ENCODE results near the gene SOCS4. TPM values are rescaled to one million over a fixed set of nuclear protein-coding genes. Genes with fewer than 3 reads are reported as not detected.
"Not testable (repeated sequence)": the region's sequence is repeated elsewhere in the genome, so short reads cannot be mapped to it uniquely, and the experiment has no call there.

Gene SOCS4
- total and polyA plus RNA-seq, 4 experiments from 2014 or later, result 3.3 to 24.5 (median 11.5) TPM

DNA sequence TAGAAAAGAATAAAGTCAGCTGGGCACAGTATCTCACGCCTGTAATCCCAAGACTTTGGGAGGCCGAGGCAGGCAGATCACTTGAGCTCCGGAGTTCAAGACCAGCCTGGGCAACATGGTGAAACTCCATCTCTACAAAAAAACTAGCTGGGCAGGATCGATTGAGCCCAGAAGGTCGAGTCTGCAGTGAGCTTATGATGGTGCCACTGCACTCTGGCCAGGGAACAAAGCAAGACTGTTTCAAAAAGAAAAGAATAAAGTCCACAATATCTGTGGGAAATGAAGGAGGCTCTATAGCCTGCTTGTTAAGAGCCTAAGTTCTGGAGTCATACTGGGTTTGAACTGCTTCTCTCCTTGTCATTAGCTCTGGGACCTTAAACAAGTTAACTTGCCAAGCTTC, 32.3 kb downstream of the SOCS4 start:
- peaks cover 22 to 45% of the 10 kb centered on the region in 2 donors for H3K36me3 Mint-ChIP-seq
- DNase-seq, result no peak
- H3K4me1 ChIP-seq (ENCODE audit: insufficient read depth, low read length), result peaks cover 46% of the 10 kb centered on the region
- H3K27me3 Mint-ChIP-seq, result no peaks in the 10 kb centered on the region
- CTCF ChIA-PET (ENCODE audit: partially characterized antibody), result interaction anchor here (1.1 to 1.6 kb wide), 5 partner anchors 8 to 102 kb away, joined by 3 to 10 read pairs (median 4); partner anchors contain the start of genes MAPK1IP1L, SOCS4 and WDHD1
- H3K27ac ChIP-seq (ENCODE audit: low read depth, low read length), result peak overlapping the region; percentile 10
- H3K4me3 Mint-ChIP-seq, result peak overlapping the region in 2 of 8 donors; percentile 10 to 20
- H3K27ac Mint-ChIP-seq, result peak overlapping the region in 4 of 7 donors; percentile 6 to 82 (median 34)
- H3K9me3 Mint-ChIP-seq, result no peaks in the 10 kb centered on the region
- POLR2A ChIA-PET (ENCODE audit: partially characterized antibody), result interaction anchor here (1.9 to 2.0 kb wide), 2 partner anchors 8 to 13 kb away, joined by 6 to 9 read pairs; partner anchors contain the start of gene MAPK1IP1L
- H3K4me1 Mint-ChIP-seq, result peaks cover 24 to 65% (median 42%) of the 10 kb centered on the region in 4 donors
- H3K27me3 ChIP-seq (ENCODE audit: insufficient read depth, low read length), result no peaks in the 10 kb centered on the region
- H3K4me3 ChIP-seq (ENCODE audit: low read length in 2 of 2), result no peak overlapping the region
- peaks cover 22% of the 10 kb centered on the region for H3K36me3 ChIP-seq (ENCODE audit: insufficient read depth, low read length)
- intact Hi-C loops (cut with micrococcal nuclease), result no loop called here
- no peaks in the 10 kb centered on the region for H3K9me3 ChIP-seq (ENCODE audit: control insufficient read depth in 1 of 2, low read length in 2 of 2)

DNA sequence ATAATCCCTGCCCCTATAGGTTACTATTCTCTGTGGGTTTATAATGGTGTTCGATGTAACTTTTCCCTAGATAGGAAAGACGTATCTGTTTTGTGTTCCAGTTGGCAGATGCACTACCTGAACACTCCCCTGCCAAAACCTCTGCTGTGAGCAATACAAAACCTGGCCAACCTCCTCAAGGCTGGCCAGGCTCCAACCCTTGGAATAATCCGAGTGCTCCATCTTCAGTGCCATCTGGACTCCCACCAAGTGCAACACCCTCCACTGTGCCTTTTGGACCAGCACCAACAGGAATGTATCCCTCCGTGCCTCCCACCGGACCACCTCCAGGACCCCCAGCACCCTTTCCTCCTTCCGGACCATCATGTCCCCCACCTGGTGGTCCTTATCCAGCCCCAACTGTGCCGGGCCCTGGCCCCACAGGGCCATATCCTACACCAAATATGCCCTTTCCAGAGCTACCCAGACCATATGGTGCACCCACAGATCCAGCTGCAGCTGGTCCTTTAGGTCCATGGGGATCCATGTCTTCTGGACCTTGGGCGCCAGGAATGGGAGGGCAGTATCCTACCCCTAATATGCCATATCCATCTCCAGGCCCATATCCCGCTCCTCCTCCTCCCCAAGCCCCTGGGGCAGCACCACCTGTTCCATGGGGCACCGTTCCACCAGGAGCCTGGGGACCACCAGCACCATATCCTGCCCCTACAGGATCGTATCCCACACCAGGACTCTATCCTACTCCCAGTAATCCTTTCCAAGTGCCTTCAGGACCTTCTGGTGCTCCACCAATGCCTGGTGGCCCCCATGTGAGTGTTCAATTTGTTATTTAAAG, 35.7 kb downstream of the SOCS4 start:
- Mint-ChIP-seq H3K36me3 (peaks cover 32 to 68% of the 10 kb centered on the region in 2 donors), H3K27ac (peak overlapping the region in 4 of 7 donors; percentile 48 to 78 (median 69)), H3K4me1 (peaks cover 20 to 47% (median 28%) of the 10 kb centered on the region in 4 donors), H3K27me3 (no peaks in the 10 kb centered on the region), H3K9me3 (no peaks in the 10 kb centered on the region), H3K4me3 (peak overlapping the region in 1 of 8 donors; percentile 17)
- peaks cover 25% of the 10 kb centered on the region for H3K4me1 ChIP-seq (ENCODE audit: insufficient read depth, low read length)
- no peak overlapping the region for H3K4me3 ChIP-seq (ENCODE audit: low read length in 2 of 2)
- H3K27me3 ChIP-seq (ENCODE audit: insufficient read depth, low read length), result no peaks in the 10 kb centered on the region
- intact Hi-C loops (cut with micrococcal nuclease), result no loop called here
- ChIA-PET POLR2A (ENCODE audit: partially characterized antibody) (interaction anchor here (0.6 to 3.6 kb wide), 2 partner anchors 10 to 11 kb away, joined by 3 to 13 read pairs; partner anchors contain the start of gene MAPK1IP1L), CTCF (ENCODE audit: partially characterized antibody) (interaction anchor here (1.0 kb wide), 1 partner anchor 12 kb away, joined by 4 read pairs; no protein-coding TSS in a partner anchor)
- DNase-seq, result no peak
- H3K36me3 ChIP-seq (ENCODE audit: insufficient read depth, low read length), result peaks cover 32% of the 10 kb centered on the region
- H3K27ac ChIP-seq (ENCODE audit: low read depth, low read length), result no peak overlapping the region
- no peaks in the 10 kb centered on the region for H3K9me3 ChIP-seq (ENCODE audit: control insufficient read depth in 1 of 2, low read length in 2 of 2)

DNA sequence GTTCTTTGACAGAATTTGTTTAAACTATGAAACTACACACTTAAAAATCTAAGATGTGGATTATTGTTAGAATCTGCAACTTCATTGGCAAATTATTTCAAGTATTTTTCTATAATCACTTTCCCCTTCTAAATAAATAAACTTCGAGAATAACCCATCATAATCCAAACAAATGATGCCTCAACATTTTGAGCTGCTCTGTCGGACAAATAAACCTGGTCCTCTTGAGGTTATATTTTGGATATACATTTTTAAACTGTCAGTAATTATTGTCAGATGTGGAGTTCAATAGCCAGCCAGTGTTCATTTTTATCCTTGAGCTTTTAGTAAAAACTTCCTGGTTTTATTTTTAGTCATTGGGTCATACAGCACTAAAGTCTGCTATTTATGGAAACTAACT, 37.9 kb downstream of the SOCS4 start:
- H3K27me3 Mint-ChIP-seq; DNase-seq; H3K9me3 ChIP-seq (ENCODE audit: control insufficient read depth in 1 of 2, low read length in 2 of 2); H3K4me3 ChIP-seq (ENCODE audit: low read length in 2 of 2); H3K27me3 ChIP-seq (ENCODE audit: insufficient read depth, low read length); H3K4me3 Mint-ChIP-seq; H3K27ac ChIP-seq (ENCODE audit: low read depth, low read length); intact Hi-C loops (cut with micrococcal nuclease); H3K9me3 Mint-ChIP-seq: not testable (repeated sequence)
- Mint-ChIP-seq H3K27ac (peak overlapping the region in 1 of 7 donors; percentile 8), H3K36me3 (peaks cover 26 to 61% of the 10 kb centered on the region in 2 donors), H3K4me1 (peaks cover 11 to 32% (median 18%) of the 10 kb centered on the region in 4 donors)
- POLR2A ChIA-PET (ENCODE audit: partially characterized antibody), result interaction anchor here (1.7 kb wide), 1 partner anchor 14 kb away, joined by 6 read pairs; the partner anchor contains the start of gene MAPK1IP1L
- Histone ChIP-seq H3K36me3 (ENCODE audit: insufficient read depth, low read length) (peaks cover 32% of the 10 kb centered on the region), H3K4me1 (ENCODE audit: insufficient read depth, low read length) (peaks cover 14% of the 10 kb centered on the region)
- CTCF ChIA-PET (ENCODE audit: partially characterized antibody), result interaction anchor here (1.4 to 2.2 kb wide), 2 partner anchors 14 to 96 kb away, joined by 5 to 13 read pairs; partner anchors contain the start of gene MAPK1IP1L

DNA sequence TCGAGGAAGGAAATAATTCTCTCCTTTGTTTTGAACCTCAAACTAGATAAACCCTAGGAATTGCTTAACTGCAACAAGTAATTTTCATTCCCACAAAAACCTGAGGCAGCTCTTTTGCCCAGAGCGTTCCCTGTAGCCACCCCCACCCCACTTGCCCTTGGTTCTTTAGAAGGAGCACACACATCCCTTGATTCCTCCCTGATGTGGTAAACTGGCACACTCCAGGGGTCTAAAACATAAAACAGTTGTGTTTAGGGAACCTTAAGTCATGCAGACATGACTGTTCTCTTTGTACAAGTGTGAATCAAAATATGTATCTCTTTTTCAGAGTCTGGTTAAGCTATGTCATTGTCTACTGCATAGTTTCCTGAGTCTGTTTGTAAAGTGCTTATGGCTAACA, 38.4 kb downstream of the SOCS4 start:
- Mint-ChIP-seq H3K4me3 (no peak overlapping the region), H3K36me3 (peaks cover 26 to 59% of the 10 kb centered on the region in 2 donors), H3K4me1 (peaks cover 11 to 30% (median 15%) of the 10 kb centered on the region in 4 donors), H3K9me3 (no peaks in the 10 kb centered on the region), H3K27ac (peak overlapping the region in 3 of 7 donors; percentile 8 to 84 (median 35)), H3K27me3 (no peaks in the 10 kb centered on the region)
- Histone ChIP-seq H3K36me3 (ENCODE audit: insufficient read depth, low read length) (peaks cover 32% of the 10 kb centered on the region), H3K27me3 (ENCODE audit: insufficient read depth, low read length) (no peaks in the 10 kb centered on the region), H3K4me1 (ENCODE audit: insufficient read depth, low read length) (peaks cover 13% of the 10 kb centered on the region), H3K9me3 (ENCODE audit: control insufficient read depth in 1 of 2, low read length in 2 of 2) (no peaks in the 10 kb centered on the region), H3K4me3 (ENCODE audit: low read length in 2 of 2) (no peak overlapping the region), H3K27ac (ENCODE audit: low read depth, low read length) (no peak overlapping the region)
- no peak for DNase-seq
- ChIA-PET POLR2A (ENCODE audit: partially characterized antibody) (interaction anchor here (0.6 to 1.7 kb wide), 2 partner anchors 13 to 14 kb away, joined by 3 to 6 read pairs; partner anchors contain the start of gene MAPK1IP1L), CTCF (ENCODE audit: partially characterized antibody) (interaction anchor here (1.4 to 2.2 kb wide), 2 partner anchors 14 to 95 kb away, joined by 5 to 13 read pairs; partner anchors contain the start of gene MAPK1IP1L)
- intact Hi-C loops (cut with micrococcal nuclease), result no loop called here

DNA sequence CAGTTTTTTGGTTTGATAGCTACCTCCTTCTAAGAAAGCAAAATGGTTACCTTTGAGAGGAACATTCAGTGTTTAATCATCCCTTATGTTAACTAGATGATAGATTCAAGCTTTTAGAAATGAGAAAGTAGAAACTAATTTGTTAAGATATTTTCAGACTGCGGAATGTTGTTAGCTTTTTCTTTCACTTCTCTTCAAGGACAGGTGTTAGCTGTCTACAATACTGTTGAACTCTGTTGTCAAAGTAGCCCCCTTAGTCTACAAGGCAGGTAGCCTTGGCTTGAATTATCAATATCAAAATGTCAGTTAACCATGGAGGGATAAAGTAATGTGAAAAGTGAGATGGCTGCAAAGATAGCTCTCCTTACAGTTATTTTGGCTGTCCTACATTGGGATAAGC, 39.2 kb downstream of the SOCS4 start:
- intact Hi-C loops (cut with micrococcal nuclease), result no loop called here
- CTCF ChIA-PET (ENCODE audit: partially characterized antibody), result interaction anchor here (0.8 to 2.2 kb wide), 3 partner anchors 15 to 95 kb away, joined by 3 to 13 read pairs (median 5); partner anchors contain the start of gene MAPK1IP1L

DNA sequence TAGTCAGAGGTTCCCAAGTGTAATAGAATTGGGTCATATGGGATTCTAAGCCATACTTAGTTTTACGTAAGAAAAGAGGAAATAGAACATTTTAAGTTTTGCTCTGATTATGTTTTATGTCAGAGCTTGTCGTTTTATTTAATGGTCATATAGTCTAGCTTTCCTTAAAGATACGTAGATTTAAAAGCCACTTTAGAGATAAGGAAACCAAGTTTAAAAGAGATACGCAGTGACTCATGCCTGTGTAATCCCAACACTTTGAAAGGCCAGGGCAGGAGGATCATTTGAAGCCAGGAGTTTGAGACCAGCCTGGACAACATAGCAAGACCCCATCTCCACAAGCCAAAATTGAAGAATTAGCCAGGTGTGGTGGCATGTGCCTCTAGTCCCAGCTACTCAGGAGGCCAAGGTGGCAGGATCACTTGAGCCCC, 44.0 kb downstream of the SOCS4 start:
- no peaks in the 10 kb centered on the region for H3K27me3 Mint-ChIP-seq
- Histone ChIP-seq H3K27me3 (ENCODE audit: insufficient read depth, low read length) (no peaks in the 10 kb centered on the region), H3K36me3 (ENCODE audit: insufficient read depth, low read length) (no peaks in the 10 kb centered on the region), H3K27ac (ENCODE audit: low read depth, low read length) (no peak overlapping the region), H3K4me3 (ENCODE audit: low read length in 2 of 2) (no peak overlapping the region), H3K4me1 (ENCODE audit: insufficient read depth, low read length) (peaks cover 36% of the 10 kb centered on the region), H3K9me3 (ENCODE audit: control insufficient read depth in 1 of 2, low read length in 2 of 2) (no peaks in the 10 kb centered on the region)
- peak overlapping the region; percentile 72 to 92 (median 84) for H3K27ac Mint-ChIP-seq
- ChIA-PET CTCF (ENCODE audit: partially characterized antibody) (interaction anchor here (1.5 to 3.7 kb wide), 3 partner anchors 20 to 90 kb away, joined by 5 to 16 read pairs (median 6); partner anchors contain the start of gene MAPK1IP1L), POLR2A (ENCODE audit: partially characterized antibody) (interaction anchor here (1.5 to 3.4 kb wide), 2 partner anchors 20 to 90 kb away, joined by 3 to 18 read pairs; partner anchors contain the start of gene MAPK1IP1L)
- peaks cover 23 to 46% (median 38%) of the 10 kb centered on the region in 4 donors for H3K4me1 Mint-ChIP-seq
- intact Hi-C loops (cut with micrococcal nuclease), result no loop called here
- no peaks in the 10 kb centered on the region for H3K9me3 Mint-ChIP-seq
- DNase-seq, result no peak
- H3K4me3 Mint-ChIP-seq, result peak overlapping the region in 1 of 8 donors; percentile 43
- H3K36me3 Mint-ChIP-seq, result peaks cover 5 to 18% of the 10 kb centered on the region in 2 donors

More for the DNA sequence above, 39.2 kb downstream of the SOCS4 start:
- Histone ChIP-seq H3K4me3 (ENCODE audit: low read length in 2 of 2) (no peak overlapping the region), H3K36me3 (ENCODE audit: insufficient read depth, low read length) (peaks cover 27% of the 10 kb centered on the region), H3K27ac (ENCODE audit: low read depth, low read length) (no peak overlapping the region), H3K27me3 (ENCODE audit: insufficient read depth, low read length) (no peaks in the 10 kb centered on the region), H3K4me1 (ENCODE audit: insufficient read depth, low read length) (peaks cover 8% of the 10 kb centered on the region), H3K9me3 (ENCODE audit: control insufficient read depth in 1 of 2, low read length in 2 of 2) (no peaks in the 10 kb centered on the region)
- Mint-ChIP-seq H3K36me3 (peaks cover 26 to 54% of the 10 kb centered on the region in 2 donors), H3K9me3 (no peaks in the 10 kb centered on the region), H3K4me3 (no peak overlapping the region), H3K4me1 (peaks cover 9 to 27% (median 12%) of the 10 kb centered on the region in 4 donors), H3K27ac (peak overlapping the region in 5 of 7 donors; percentile 1 to 77 (median 52)), H3K27me3 (no peaks in the 10 kb centered on the region)
- no peak for DNase-seq
- POLR2A ChIA-PET (ENCODE audit: partially characterized antibody), result interaction anchor here (1.7 kb wide), 1 partner anchor 15 kb away, joined by 6 read pairs; the partner anchor contains the start of gene MAPK1IP1L
